ENCODE results near the gene KDM5C. TPM values are rescaled to one million over a fixed set of nuclear protein-coding genes. Genes with fewer than 3 reads are reported as not detected.

Gene KDM5C
- total RNA-seq, 1 experiment from 2014 or later: 163 TPM

DNA sequence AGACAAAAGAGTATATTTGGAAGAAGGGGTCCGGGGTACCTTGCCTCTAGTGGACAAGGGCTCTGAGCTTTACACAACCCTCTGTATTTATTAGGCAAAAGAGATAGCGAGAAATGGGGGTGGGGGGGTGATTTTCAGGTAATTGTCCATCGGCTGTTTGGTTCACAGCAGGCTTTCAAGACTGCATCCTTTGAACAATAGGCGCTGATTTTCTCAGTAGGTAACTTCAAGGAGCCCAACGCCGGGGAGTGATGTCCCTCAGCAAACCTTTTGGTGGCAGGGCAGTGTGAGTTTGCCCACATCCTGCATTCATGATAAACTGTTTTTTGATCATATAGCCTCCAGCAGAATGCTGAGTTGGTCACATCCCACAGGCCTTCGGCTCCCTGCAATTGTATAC lies 61.6 kb downstream of the KDM5C start:
- Mint-ChIP-seq H3K36me3 (ENCODE audit: insufficient read depth, unreplicated experiment) (peaks cover 5% of the 10 kb centered on the region), H3K4me1 (ENCODE audit: insufficient read depth, unreplicated experiment) (no peaks in the 10 kb centered on the region), H3K27me3 (ENCODE audit: insufficient read depth, unreplicated experiment) (peaks cover 54% of the 10 kb centered on the region), H3K4me3 (ENCODE audit: unreplicated experiment) (no peak overlapping the region), H3K27ac (ENCODE audit: low read depth, unreplicated experiment) (no peak overlapping the region), H3K9me3 (ENCODE audit: unreplicated experiment) (no peaks in the 10 kb centered on the region)
- intact Hi-C loops (cut with micrococcal nuclease): no loop called here
- no peak for DNase-seq (ENCODE audit: unreplicated experiment)
- BruUV-seq (replicated peaks): no TSS peak
- POLR2A ChIA-PET: no interaction called here
- CTCF ChIA-PET: no interaction called here
- TF ChIP-seq, protein P1, sequence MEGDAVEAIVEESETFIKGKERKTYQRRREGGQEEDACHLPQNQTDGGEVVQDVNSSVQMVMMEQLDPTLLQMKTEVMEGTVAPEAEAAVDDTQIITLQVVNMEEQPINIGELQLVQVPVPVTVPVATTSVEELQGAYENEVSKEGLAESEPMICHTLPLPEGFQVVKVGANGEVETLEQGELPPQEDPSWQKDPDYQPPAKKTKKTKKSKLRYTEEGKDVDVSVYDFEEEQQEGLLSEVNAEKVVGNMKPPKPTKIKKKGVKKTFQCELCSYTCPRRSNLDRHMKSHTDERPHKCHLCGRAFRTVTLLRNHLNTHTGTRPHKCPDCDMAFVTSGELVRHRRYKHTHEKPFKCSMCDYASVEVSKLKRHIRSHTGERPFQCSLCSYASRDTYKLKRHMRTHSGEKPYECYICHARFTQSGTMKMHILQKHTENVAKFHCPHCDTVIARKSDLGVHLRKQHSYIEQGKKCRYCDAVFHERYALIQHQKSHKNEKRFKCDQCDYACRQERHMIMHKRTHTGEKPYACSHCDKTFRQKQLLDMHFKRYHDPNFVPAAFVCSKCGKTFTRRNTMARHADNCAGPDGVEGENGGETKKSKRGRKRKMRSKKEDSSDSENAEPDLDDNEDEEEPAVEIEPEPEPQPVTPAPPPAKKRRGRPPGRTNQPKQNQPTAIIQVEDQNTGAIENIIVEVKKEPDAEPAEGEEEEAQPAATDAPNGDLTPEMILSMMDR (IDR thresholded peaks at IDR 0.05; ENCODE audit: unreplicated experiment): no peak

DNA sequence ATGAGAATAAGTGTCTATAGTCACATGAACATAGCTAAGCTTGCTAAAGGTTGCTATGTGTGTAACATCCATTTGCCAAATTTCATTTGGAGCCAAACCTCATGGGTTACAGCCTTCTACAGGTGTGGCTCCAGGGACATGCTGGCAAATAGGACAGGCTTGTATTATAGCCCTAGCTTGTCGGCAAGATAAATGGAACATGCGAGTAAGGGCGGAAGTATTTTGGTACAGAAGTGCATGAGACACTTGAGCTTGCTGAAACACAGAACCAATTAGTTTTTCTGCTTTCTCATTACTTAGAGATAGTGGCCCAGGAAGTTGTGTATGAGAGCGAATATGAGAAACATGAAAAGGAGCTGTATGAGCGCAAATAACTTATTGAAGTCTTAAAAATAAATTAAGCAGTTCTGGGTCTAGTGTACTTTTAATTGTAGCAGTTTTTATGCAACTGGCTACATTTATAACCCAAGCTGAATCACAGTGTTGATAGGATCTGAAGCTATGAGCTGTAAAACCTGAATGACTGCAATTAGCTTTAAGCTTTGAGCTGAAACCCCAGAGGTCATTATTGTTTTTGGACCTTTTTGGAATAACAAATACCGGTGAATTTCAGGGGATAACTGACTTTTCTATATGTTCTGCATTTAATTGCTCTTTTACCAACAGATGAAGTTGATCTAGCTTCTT lies 64.6 kb downstream of the KDM5C start:
- no peak overlapping the region for H3K27ac Mint-ChIP-seq (ENCODE audit: low read depth, unreplicated experiment)
- H3K4me3 Mint-ChIP-seq (ENCODE audit: unreplicated experiment): no peak overlapping the region
- peaks cover 68% of the 10 kb centered on the region for H3K27me3 Mint-ChIP-seq (ENCODE audit: insufficient read depth, unreplicated experiment)
- no peaks in the 10 kb centered on the region for H3K9me3 Mint-ChIP-seq (ENCODE audit: unreplicated experiment)
- TF ChIP-seq, protein P1 (IDR thresholded peaks at IDR 0.05; ENCODE audit: unreplicated experiment): no peak
- H3K4me1 Mint-ChIP-seq (ENCODE audit: insufficient read depth, unreplicated experiment): no peaks in the 10 kb centered on the region
- DNase-seq (ENCODE audit: unreplicated experiment): no peak
- ChIA-PET CTCF (interaction anchor here (0.6 to 0.7 kb wide), 2 partner anchors 15 to 126 kb away, joined by 3 to 4 read pairs; no protein-coding TSS in a partner anchor), POLR2A (interaction anchor here (0.7 kb wide), 1 partner anchor 66 kb away, joined by 5 read pairs; the partner anchor contains the start of gene KANTR)
- intact Hi-C loops (cut with micrococcal nuclease): no loop called here
- peaks cover 4% of the 10 kb centered on the region for H3K36me3 Mint-ChIP-seq (ENCODE audit: insufficient read depth, unreplicated experiment)
- no TSS peak for BruUV-seq (replicated peaks)

DNA sequence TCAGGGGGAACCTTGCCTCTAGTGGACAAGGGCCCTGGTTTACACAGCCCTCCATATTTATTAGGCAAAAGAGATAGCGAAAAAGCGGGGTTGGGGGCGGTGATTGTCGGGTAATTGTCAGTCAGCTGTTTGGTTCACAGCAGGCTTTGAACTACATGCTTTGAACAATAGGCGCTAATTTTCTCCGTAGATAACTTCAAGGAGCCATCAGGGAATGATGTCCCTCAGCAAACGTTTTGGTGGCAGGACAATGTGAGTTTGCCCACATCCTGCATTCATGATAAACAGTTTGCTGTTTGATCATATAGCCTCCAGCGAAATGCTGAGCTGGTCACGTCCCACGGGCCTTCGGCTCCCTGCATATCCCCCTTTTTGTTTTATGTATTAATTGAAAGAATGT lies 65.8 kb downstream of the KDM5C start:
- intact Hi-C loops (cut with micrococcal nuclease): no loop called here
- no TSS peak for BruUV-seq (replicated peaks)
- no peak overlapping the region for H3K27ac Mint-ChIP-seq (ENCODE audit: low read depth, unreplicated experiment)

DNA sequence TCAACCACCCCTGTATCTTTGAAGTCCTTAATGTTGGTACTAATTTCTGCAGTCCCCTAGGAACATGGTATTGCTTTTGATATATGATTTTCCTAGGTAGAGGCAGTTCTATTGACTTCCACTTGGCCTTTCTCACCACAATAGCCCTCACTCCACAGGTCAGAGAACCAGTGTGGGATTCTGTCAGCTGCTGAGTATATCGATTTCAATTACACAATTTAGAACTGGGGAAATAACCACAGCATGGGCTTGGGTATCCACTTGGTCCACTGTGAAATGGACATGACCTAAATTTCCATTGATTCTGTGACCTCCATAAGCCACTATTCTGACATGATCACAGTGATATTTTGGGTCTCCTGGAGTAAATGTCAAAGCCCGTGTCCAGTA lies 68.8 kb downstream of the KDM5C start:
- Mint-ChIP-seq H3K4me1 (ENCODE audit: insufficient read depth, unreplicated experiment) (no peaks in the 10 kb centered on the region), H3K27ac (ENCODE audit: low read depth, unreplicated experiment) (no peak overlapping the region)
- no TSS peak for BruUV-seq (replicated peaks)

More for the DNA sequence above, 65.8 kb downstream of the KDM5C start:
- H3K9me3 Mint-ChIP-seq (ENCODE audit: unreplicated experiment): no peaks in the 10 kb centered on the region
- no peak overlapping the region for H3K4me3 Mint-ChIP-seq (ENCODE audit: unreplicated experiment)
- H3K27me3 Mint-ChIP-seq (ENCODE audit: insufficient read depth, unreplicated experiment): peaks cover 66% of the 10 kb centered on the region
- H3K4me1 Mint-ChIP-seq (ENCODE audit: insufficient read depth, unreplicated experiment): no peaks in the 10 kb centered on the region
- TF ChIP-seq, protein P1 (IDR thresholded peaks at IDR 0.05; ENCODE audit: unreplicated experiment): no peak
- POLR2A ChIA-PET: interaction anchor here (1.3 kb wide), 1 partner anchor 47 kb away, joined by 4 read pairs; no protein-coding TSS in a partner anchor
- CTCF ChIA-PET: no interaction called here
- H3K36me3 Mint-ChIP-seq (ENCODE audit: insufficient read depth, unreplicated experiment): peaks cover 6% of the 10 kb centered on the region
- no peak for DNase-seq (ENCODE audit: unreplicated experiment)

More for the DNA sequence above, 68.8 kb downstream of the KDM5C start:
- intact Hi-C loops (cut with micrococcal nuclease): no loop called here
- POLR2A ChIA-PET: no interaction called here
- CTCF ChIA-PET: no interaction called here
- peaks cover 6% of the 10 kb centered on the region for H3K36me3 Mint-ChIP-seq (ENCODE audit: insufficient read depth, unreplicated experiment)
- no peak for DNase-seq (ENCODE audit: unreplicated experiment)
- TF ChIP-seq, protein P1 (IDR thresholded peaks at IDR 0.05; ENCODE audit: unreplicated experiment): no peak
- H3K4me3 Mint-ChIP-seq (ENCODE audit: unreplicated experiment): no peak overlapping the region
- H3K9me3 Mint-ChIP-seq (ENCODE audit: unreplicated experiment): no peaks in the 10 kb centered on the region
- H3K27me3 Mint-ChIP-seq (ENCODE audit: insufficient read depth, unreplicated experiment): peaks cover 62% of the 10 kb centered on the region

All from MCF 10A (cell line).